ENCODE data around the gene C20orf202.
"Not testable (repeated sequence)": the region's sequence is repeated elsewhere in the genome, so short reads cannot be mapped to it uniquely, and the experiment has no call there.

Gene C20orf202

DNA sequence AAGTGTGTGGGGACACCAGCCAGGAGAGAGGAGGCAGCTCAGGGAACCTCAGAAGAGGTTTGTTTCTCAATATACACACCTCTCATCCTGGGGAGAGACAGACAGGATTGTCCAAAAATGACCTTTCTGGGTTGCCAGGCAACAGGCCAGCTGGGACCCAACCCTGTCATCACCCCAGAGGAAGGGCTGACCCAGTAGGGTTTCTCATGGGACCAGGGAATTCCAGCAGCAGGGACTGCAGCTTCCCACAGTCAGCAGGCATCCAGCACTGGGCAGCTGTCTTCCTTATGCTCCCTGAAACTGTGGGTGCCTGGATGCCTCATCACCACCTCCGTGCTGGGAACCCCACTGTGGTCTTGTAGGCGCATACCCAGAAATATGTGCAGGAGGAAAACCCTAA, 1.3 kb downstream of the C20orf202 start:
- in situ Hi-C loops (cut with MboI; ENCODE audit: low pct_unique_long_range_greater_than_20kb, low sequenced_read_pairs) = no loop called here
- DNase-seq = no peak

DNA sequence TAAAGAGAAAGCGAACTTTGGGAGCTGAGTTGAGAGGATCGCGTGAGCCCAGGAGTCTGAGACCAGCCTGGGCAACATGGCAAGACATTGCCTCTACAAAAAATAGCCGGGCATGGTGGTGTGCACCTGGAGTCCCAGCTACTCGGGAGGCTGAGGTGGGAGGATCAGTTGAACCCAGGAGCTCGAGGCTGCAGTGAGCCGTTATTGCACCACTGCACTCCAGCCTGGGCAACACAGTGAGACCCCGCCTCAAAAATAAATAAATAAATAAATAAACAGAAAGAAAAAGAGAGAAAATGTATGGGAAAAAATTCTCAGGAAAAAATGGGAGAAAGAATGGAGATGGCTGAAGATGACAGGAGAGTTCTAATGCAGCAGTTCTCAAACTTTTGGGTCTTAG, 2.5 kb downstream of the C20orf202 start:
- in situ Hi-C loops (cut with MboI; ENCODE audit: low pct_unique_long_range_greater_than_20kb, low sequenced_read_pairs) = no loop called here

DNA sequence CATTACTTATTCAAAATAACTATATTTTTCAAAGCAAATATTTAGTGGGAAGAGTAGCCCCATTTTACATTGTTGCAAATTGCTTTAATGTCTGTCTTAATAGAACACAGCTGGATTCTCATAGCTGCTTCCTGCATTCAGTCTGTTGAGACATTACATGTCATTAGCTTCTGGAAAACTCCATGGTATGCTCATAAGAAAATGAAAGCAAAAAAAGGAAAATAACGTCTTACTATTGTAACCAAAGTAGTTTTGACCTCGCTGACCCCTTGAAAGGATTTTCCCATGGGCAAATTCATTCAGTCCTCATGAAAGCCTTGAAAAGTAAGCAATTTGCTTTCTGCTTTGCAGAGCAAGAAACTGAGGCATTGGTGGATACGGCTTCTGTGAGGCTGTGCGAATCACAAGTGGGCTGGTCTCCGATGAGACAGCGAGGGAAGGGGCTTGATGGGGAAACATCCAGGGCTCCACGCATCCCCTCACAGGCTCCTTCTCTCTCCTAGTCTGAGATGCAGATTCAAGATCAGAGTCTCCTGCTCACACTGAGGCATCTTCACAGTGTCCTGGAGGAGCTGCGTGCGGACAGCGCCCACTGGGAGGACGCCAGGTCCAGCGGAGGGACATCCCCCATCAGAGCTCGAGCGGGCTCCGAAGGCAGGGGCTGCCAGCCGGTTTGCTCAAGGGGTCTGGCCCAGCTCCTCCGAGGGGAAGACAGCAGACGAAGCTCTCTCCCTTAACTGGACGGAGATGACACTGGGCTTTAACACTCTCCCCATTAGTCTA, 3.3 kb downstream of the C20orf202 start:
- in situ Hi-C loops (cut with MboI; ENCODE audit: low pct_unique_long_range_greater_than_20kb, low sequenced_read_pairs) = no loop called here
- DNase-seq = no peak

More for the DNA sequence above, 2.5 kb downstream of the C20orf202 start:
- no peak for DNase-seq

DNA sequence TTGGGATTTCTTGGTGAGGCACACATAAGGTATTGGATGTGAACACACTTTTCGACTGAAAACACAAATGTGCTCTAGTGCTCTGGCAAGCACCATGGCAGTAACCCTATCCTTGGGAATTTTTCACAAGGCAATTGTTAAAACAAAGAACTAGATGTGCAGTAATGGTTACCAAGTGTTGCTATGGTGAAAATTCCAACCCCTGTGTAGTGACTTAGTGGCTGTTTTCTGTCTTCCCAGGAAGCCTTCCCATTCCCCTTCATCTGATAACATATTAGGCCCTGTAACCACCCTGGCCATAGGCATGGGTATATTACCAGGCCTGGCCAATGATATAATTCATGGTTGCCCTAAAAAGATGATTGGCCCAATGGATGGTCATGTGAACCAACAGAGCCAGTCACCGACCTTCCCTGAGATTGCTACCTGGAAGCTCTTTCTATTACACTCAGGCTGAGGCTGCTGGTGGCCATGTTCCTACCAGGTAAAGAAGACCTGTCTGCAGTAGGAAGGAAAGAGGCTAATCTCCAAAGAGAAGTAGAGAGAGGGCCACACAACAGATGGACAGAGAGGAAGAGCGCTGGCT, 4.1 kb downstream of the C20orf202 start:
- in situ Hi-C loops (cut with MboI; ENCODE audit: low pct_unique_long_range_greater_than_20kb, low sequenced_read_pairs) = no loop called here
- no peak for DNase-seq

DNA sequence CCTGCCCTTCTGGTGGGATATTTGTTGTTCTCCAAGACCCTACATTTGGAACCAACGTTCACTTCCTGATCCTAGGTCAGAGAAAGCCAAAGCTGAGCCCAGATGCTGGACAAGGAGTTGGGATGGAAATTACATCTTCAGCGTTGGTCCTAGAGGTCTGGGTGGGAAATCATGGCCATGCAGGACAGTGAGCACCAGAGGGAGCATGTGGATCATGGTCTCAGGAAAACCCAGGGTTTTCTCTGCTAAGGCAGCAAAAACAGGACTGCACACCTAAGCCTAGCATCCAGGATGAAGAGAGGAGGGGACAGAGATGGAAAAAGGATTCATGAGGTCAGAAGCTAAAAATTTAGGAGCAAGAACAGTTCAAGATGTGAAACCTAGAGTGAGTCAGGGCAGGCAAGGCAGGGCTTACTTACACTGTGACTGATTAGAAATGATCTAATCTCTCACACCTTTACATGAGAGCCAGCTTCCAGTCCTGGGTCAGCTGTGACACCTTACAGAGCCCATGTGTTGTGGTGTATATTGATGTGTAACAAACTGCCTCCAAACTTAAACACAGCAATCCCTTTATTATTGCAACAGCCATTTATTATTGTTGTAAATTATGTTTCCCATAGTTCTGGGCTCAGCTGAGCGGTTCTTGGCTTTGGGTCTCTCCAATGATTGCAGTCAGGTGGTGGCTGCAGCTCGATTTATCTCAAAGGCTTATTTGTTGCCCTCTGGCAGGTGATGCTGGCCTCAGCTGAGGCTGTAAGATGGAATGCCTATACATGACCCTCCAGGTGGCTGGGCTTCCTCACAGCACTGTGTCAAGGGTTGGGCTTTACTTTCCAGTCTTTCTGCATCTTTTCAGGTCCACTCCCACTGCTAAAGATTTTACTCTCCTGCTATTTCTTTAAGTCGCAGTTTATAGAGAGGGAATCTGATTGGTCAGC, 6.5 kb downstream of the C20orf202 start:
- no peak for DNase-seq
- in situ Hi-C loops (cut with MboI; ENCODE audit: low pct_unique_long_range_greater_than_20kb, low sequenced_read_pairs) = no loop called here

DNA sequence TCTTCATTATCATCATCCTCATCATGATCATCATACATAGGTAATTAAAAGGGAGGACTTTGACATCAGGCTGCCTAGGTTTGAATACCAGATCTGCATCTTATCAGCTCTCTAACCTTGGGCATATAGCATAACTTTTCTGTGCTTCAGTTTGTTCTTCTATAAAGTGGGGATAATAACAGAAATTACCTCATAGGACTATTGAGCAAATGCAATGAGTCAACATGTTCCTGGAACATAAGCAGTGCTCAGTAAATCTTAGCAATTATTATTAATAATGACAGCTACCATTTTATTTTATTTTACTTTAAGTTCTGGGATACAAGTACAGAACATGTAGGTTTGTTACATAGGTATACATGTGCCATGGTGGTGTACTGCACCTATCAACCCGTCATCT, 7.2 kb downstream of the C20orf202 start:
- in situ Hi-C loops (cut with MboI; ENCODE audit: low pct_unique_long_range_greater_than_20kb, low sequenced_read_pairs) = no loop called here
- DNase-seq = no peak

DNA sequence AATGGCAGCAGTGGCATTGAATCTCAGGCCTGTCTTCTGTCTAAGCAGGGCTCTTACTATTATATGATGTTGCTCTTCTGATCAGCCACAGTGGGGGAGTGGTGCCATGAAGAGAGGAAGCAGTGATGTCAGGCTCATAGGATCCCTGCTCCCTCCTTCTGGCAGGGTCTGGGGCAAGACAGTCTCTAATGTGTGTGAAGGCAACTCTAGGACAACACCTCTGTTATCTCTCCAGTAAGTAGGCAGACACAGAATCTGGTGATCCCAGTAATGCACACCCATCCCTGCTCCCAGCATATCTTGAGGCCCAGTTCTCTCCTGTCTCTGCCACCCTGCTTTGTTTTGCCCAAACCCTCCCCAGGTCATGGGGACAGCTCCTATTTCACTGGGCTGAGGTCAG, 8.8 kb downstream of the C20orf202 start:
- in situ Hi-C loops (cut with MboI; ENCODE audit: low pct_unique_long_range_greater_than_20kb, low sequenced_read_pairs) = no loop called here
- no peak for DNase-seq

DNA sequence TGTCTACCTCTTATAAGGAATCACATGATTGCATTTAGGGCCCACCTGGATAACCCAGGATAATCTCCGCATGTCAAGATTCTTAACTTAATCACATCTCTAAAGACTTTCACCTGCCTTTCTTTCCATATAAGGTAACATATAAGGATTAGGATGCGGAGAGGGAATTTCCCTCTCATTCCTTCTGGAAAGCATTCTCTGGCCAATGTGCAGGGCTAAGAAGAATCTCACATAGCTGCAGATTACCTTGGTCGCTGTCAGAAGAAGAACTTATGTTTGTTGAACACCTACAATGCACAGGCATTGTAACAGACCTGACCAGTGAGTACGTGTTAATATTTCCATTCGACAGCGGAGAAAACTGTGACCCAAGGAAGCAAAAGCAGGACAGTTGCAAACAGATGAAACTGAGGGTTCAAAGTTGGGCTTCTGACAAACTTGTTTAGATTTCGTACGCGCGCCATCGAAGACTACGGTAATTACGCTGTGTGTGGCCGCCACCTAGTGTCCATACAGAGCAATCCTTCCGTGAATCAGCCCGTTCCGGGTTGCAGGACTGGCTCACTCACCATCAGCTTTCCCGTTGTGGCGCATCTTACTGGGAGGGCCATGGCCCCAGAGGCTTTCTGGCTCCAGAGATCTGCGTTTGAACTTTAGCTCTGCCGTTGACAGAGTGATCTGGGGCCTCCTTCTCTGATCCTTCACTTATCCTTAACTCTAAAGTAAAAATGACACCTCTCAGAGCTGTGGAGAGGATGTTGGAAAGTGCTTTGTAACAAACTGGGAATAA, 9.5 kb downstream of the C20orf202 start:
- peak; percentile 70 for DNase-seq
- in situ Hi-C loops (cut with MboI; ENCODE audit: low pct_unique_long_range_greater_than_20kb, low sequenced_read_pairs) = no loop called here

DNA sequence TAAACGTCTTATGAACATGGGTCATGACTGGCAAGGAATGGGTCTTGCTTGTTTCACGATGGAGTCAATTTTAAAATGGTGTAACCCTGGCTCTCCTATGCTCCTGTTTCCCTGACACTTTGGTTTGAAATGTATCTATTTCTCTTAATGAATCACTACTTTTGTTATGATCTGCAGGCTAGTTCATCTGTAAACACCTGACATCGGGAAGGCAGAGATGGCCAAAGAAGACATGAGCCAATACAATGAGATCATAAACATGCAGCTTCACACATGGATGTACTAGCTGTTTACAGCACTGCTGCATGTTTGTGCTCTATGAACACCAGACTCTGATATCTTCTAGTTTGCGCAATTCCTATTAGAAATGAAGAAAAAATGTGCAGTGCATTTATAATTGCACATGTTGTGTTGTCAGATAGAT, 11.6 kb downstream of the C20orf202 start:
- in situ Hi-C loops (cut with MboI; ENCODE audit: low pct_unique_long_range_greater_than_20kb, low sequenced_read_pairs) = no loop called here
- no peak for DNase-seq

DNA sequence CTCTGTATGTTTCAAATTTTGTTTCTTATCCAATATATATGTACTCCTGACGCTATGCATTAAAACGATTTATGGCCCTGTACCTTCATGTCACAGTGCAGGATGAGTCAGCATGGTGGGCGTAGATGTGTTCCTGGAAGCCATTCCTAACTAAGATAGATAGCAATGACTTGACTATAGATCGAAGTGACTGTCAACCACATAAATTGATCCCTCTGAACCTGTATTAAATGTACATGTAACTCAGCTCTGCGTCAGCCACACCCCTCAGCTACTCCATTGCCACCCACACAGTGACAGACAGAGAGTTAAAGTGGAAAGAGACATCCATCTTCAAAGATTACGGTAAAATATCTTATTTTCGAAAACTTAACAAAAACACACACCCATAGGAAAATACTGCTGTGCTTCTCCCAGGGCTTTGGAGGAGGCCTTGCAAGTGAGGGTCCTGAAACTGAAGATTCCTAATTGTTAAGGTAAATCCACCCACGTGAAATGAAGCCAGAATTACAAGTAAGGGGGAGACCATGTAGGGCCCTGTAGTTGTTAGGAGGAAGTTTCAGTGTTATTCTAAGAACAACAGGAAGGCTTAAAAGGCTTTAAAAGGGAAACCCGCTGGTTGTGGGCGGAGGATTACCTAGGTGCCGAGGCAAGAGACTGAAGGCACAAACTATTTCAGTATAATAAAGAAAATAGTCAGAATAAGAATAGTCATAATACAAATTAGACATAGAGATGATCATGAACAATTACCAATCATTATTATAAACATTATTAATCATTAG, 12.3 kb downstream of the C20orf202 start:
- in situ Hi-C loops (cut with MboI; ENCODE audit: low pct_unique_long_range_greater_than_20kb, low sequenced_read_pairs) = no loop called here
- DNase-seq = peak; percentile 45

DNA sequence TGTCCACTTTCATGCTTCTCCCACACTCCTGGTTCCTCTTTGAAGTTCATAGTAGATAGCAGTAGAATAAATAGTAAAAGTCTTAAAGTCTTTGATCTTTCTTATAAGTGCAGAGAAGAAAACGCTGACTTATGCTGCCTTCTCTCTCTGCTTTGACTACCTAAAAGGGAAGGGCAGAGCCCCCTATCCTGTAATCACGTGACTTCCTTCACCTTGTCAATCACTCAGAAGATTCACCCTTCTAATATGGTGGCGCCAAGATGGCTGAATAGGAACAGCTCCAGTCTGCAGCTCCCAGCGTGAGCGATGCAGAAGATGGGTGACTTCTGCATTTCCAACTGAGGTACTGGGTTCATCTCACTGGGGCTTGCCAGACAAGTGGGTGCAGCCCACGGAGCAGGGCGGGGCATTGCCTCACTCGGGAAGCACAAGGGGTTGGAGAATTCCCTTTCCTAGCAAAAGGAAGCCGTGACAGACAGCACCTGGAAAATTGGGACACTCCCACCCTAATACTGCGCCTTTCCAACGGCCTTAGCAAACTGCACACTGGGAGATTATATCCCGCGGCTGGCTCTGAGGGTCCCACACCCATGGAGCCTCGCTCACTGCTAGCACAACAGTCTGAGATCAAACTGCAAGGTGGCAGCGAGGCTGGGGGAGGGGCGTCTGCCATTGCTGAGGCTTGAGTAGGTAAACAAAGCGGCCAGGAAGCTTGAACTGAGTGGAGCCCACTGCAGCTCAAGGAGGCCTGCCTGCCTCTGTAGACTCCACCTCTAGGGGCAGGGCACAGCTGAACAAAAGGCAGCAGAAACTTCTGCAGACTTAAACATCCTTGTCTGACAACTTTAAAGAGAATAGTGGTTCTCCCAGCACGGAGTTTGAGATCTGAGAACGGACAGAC, 13.5 kb downstream of the C20orf202 start:
- DNase-seq; in situ Hi-C loops (cut with MboI; ENCODE audit: low pct_unique_long_range_greater_than_20kb, low sequenced_read_pairs): not testable (repeated sequence)

DNA sequence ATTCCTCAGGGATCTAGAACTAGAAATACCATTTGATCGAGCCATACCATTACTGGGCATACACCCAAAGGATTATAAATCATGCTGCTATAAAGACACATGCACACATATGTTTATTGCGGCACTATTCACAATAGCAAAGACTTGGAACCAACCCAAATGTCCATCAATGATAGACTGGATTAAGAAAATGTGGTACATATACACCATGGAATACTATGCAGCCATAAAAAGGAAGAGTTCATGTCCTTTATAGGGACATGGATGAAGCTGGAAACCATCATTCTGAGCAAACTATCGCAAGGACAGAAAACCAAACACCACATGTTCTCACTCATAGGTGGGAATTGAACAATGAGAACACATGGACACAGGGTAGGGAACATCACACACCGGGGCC, 19.5 kb downstream of the C20orf202 start:
- DNase-seq; in situ Hi-C loops (cut with MboI; ENCODE audit: low pct_unique_long_range_greater_than_20kb, low sequenced_read_pairs): not testable (repeated sequence)

DNA sequence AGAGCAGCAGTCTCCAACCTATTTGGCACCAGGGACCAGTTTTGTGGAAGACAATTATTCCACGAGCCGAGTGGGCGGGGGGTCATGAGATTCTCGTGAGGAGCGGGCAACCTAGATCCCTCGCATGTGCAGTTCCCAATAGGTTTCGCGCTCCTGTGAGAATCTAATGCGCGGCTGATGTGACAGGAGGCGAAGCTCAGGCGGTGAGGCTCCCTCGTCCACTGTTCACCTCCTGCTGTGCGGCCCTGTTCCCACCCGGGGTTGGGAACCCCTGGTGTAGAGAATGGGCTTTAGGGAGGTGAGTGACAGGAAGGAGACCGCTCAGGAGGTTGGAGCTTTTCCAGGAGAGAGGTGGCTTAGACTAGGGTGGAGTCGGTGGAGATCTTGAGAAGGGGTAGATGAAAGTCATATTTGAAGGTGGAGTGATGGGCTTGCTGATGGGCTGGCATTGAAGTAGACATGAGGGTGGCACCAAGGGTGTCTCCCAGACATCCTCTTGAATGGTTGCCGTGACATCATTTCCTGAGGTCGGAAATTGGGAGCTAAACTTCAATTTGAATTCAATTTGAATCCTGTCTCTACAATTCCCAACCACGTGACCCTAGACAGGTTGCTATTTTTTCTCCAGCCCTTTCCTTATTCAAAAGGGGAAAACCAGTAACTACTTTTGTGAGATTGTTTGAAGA, 21.1 kb downstream of the C20orf202 start:
- in situ Hi-C loops (cut with MboI; ENCODE audit: low pct_unique_long_range_greater_than_20kb, low sequenced_read_pairs) = no loop called here
- DNase-seq = no peak

DNA sequence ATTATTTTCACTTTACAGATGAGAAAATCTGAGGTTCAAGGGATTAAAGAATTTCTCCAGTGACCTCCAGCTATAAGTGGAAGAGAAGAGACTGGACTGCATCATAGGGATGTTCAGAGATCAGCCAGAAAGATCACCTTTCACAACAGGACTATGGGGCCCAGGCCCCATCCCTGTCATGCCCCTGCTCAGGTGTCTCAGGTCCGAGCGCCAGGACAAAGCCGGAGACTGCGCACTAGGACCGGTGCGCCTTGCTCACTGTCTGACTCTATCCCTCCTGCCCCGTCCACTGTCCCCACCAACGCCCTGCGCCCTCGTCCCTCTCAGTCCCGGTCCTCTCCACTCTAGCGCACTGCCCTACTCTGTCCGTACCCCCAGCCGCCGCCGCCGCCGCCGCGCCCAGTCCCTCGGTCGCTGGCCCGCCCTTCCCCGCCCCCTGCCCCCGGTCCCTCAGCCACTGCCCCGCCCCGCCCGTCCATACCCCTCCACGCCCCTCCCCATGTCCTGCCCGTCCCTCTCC, 22.1 kb downstream of the C20orf202 start:
- DNase-seq = peak; percentile 18
- in situ Hi-C loops (cut with MboI; ENCODE audit: low pct_unique_long_range_greater_than_20kb, low sequenced_read_pairs) = no loop called here

DNA sequence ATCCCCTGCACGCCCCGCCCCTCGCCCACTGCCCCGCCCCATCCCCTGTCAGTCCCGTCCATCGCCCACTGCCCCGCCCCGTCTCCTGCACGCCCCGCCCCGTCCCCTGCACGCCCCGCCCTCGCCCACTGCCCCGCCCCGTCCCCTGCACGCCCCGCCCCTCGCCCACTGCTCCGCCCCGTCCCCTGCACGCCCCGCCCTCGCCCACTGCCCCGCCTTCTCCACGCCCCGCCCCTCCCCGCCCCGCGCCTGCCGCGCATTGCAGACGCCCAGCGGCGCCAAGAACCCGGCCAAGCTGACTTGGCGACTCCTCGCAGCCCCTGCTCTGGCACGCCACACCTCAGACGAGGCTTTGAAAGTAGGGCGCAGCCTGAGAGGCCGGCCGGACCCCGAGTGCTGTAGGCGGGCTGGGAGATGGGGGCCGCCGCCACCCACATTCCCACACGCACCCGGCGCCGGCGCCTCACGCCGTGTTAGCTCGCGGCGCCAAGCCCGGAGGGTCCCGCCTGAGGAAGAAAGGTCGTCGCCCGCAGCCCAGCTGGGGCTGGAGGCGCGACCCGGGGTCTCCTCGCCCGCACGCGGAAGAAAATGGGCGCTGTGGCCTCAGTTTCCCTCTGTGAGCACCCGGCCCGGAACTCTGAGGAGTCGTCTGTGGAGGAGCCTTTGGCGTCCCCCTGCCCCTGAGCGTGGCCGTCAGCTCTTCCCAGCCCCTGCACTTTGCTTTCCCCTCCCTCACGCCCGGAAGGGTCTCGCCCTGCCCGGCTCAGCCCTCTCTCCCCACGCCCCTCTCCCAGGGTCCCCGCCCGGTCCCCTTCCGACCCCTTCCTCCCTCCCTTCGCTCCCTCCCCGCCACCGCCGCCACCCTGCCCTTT, 22.8 kb downstream of the C20orf202 start, which contains the start of gene RAD21L1:
RAD21L1 (plus strand) TSS at position 262 of the 872 bp plus-strand sequence. CDS start 2,410 bp downstream, outside the sequence.
- in situ Hi-C loops (cut with MboI; ENCODE audit: low pct_unique_long_range_greater_than_20kb, low sequenced_read_pairs) = no loop called here
- DNase-seq = peak; percentile 55

DNA sequence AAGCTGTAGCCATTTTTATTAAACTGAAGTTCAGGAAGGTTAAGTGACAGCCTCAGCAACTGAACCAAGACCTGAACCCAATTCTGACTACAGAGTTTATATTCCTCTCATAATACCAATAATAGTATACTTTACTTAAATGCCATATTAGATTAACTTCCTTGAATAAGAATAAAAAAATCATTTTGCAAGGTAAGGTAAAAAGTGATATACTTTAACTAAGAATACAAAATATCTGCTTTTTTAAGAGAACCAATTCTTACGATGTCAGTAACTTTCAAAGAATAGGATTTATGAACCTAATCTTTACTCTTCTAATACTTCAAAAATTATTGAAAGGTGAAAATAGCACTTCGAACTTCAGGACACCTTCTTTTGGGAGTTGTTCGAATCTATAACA, 26.3 kb downstream of the C20orf202 start:
- in situ Hi-C loops (cut with MboI; ENCODE audit: low pct_unique_long_range_greater_than_20kb, low sequenced_read_pairs) = no loop called here
- DNase-seq = no peak
